ENCODE data around the gene KY.

DNA sequence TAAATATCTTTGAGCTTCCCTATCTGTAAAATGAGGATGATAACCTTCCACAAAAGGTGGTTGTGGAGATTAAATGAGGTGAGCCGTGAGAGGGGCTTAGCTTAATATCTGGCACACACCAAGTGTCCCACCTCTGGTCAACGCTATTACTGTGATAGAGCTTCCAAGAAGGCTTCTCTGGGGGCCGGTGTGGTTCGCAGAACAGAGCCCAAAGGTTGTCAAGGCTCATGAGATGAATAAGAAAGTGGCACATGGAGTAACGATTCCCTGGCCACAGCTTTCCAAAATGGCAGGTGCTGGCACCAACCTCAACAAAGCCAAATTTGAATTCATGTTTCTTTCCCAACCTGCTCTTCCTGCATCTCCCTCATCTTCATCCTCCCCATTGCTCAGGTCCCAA is 10.4 kb downstream of the KY start:
- TF ChIP-seq, protein P1, sequence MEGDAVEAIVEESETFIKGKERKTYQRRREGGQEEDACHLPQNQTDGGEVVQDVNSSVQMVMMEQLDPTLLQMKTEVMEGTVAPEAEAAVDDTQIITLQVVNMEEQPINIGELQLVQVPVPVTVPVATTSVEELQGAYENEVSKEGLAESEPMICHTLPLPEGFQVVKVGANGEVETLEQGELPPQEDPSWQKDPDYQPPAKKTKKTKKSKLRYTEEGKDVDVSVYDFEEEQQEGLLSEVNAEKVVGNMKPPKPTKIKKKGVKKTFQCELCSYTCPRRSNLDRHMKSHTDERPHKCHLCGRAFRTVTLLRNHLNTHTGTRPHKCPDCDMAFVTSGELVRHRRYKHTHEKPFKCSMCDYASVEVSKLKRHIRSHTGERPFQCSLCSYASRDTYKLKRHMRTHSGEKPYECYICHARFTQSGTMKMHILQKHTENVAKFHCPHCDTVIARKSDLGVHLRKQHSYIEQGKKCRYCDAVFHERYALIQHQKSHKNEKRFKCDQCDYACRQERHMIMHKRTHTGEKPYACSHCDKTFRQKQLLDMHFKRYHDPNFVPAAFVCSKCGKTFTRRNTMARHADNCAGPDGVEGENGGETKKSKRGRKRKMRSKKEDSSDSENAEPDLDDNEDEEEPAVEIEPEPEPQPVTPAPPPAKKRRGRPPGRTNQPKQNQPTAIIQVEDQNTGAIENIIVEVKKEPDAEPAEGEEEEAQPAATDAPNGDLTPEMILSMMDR (IDR thresholded peaks at IDR 0.05; ENCODE audit: low read depth, low read length): no peak
- TF ChIP-seq EZH2phosphoT487 (IDR thresholded peaks at IDR 0.05; ENCODE audit: low read depth): no peak

All from OCI-LY3 (cell line).